ENCODE measurements around the gene HEXIM2. TPM values are rescaled to one million over a fixed set of nuclear protein-coding genes. Genes with fewer than 3 reads are reported as not detected.
A peak's percentile ranks its signal among the peaks of the same experiment; 100 is the strongest.

HEXIM2 gene
- total and polyA plus RNA-seq, 2 of the 13 experiments (the other 11 are each of a cell fraction or from before 2014, with no cell fraction given), result 27.1 to 32.4 TPM

GRCh38 chr17:45172541-45173286 is 11.0 kb downstream of the HEXIM2 start (continued):
- peak; percentile 51 for TF ChIP-seq CTCF (CRISPR knock-in tag; IDR thresholded peaks at IDR 0.05)
- peak; percentile 51; the same call in 1 of the 2 replicates for TF ChIP-seq ZNF263 (CRISPR knock-in tag; IDR thresholded peaks at IDR 0.05)
- TF ChIP-seq ATRX (CRISPR knock-in tag; IDR thresholded peaks at IDR 0.05; ENCODE audit: borderline replicate concordance), result no peak; the same call in 1 of the 2 replicates
- peak; percentile 25; the same call in 1 of the 2 replicates for TF ChIP-seq NR2F2 (IDR thresholded peaks at IDR 0.05; ENCODE audit: borderline replicate concordance, low read depth)
- peak; percentile 67; the same call in 1 of the 2 replicates for TF ChIP-seq PAXIP1 (CRISPR knock-in tag; conservative IDR thresholded peaks at IDR 0.05)
- TF ChIP-seq ZFP36L2 (CRISPR knock-in tag; IDR thresholded peaks at IDR 0.05), result no peak
- TF ChIP-seq ZFY (CRISPR knock-in tag; IDR thresholded peaks at IDR 0.05), result peak; percentile 59
- peak; percentile 50; the same call in 1 of the 2 replicates for TF ChIP-seq ZNF12 (CRISPR knock-in tag; IDR thresholded peaks at IDR 0.05)
- TF ChIP-seq FIP1L1 (IDR thresholded peaks at IDR 0.05; ENCODE audit: borderline replicate concordance, insufficient read depth, low read depth, low read length), result peak; percentile 86; the same call in 1 of the 2 replicates
- peak; percentile 89 for TF ChIP-seq ZNF605 (CRISPR knock-in tag; IDR thresholded peaks at IDR 0.05)
- no peak for TF ChIP-seq ZNF275 (CRISPR knock-in tag; IDR thresholded peaks at IDR 0.05; ENCODE audit: borderline replicate concordance)
- peak; percentile 49 for TF ChIP-seq HNRNPLL (IDR thresholded peaks at IDR 0.05; ENCODE audit: low read depth, low read length, poor library complexity, severe bottlenecking)
- peak; percentile 82 for TF ChIP-seq GATAD2A (CRISPR knock-in tag; IDR thresholded peaks at IDR 0.05)
- TF ChIP-seq KAT8 (CRISPR knock-in tag; IDR thresholded peaks at IDR 0.05), result peak; percentile 89
- TF ChIP-seq MED13 (CRISPR knock-in tag; IDR thresholded peaks at IDR 0.05), result peak; percentile 56; the same call in 1 of the 2 replicates
- TF ChIP-seq JUNB (CRISPR knock-in tag; IDR thresholded peaks at IDR 0.05; ENCODE audit: borderline replicate concordance), result no peak
- peak; percentile 0; the same call in 1 of the 2 replicates for TF ChIP-seq SAFB2 (CRISPR knock-in tag; IDR thresholded peaks at IDR 0.05; ENCODE audit: borderline replicate concordance, low read depth)
- 0 out of 2 replicates have a peak, but pooled peaks have one; percentile 56 for TF ChIP-seq EEA1 (CRISPR knock-in tag; IDR thresholded peaks at IDR 0.05; ENCODE audit: borderline replicate concordance)
- TF ChIP-seq ZNF510 (CRISPR knock-in tag; IDR thresholded peaks at IDR 0.05; ENCODE audit: low read depth), result peak; percentile 81
- TF ChIP-seq POLR2A (IDR thresholded peaks at IDR 0.05; ENCODE audit: insufficient read depth in 1 of 2, low read depth in 2 of 2, low read length in 2 of 2), result peak; percentile 75 to 80
- 0 out of 2 replicates have a peak, but pooled peaks have one; percentile 38 for TF ChIP-seq NFKBIZ (CRISPR knock-in tag; IDR thresholded peaks at IDR 0.05)
